HG03280 (cell line): ENCODE results near the gene SMARCA4.
A peak's percentile ranks its signal among the peaks of the same experiment; 100 is the strongest.

Experiments used
- ATAC-seq: cut with Tn5 transposase; IDR thresholded peaks from one replicate; pipeline ENCODE4 v1.9.1; 2021; ENCODE audit warnings: mild to moderate bottlenecking, moderate library complexity; ENCODE audit not compliant: unreplicated experiment

Gene SMARCA4

DNA sequence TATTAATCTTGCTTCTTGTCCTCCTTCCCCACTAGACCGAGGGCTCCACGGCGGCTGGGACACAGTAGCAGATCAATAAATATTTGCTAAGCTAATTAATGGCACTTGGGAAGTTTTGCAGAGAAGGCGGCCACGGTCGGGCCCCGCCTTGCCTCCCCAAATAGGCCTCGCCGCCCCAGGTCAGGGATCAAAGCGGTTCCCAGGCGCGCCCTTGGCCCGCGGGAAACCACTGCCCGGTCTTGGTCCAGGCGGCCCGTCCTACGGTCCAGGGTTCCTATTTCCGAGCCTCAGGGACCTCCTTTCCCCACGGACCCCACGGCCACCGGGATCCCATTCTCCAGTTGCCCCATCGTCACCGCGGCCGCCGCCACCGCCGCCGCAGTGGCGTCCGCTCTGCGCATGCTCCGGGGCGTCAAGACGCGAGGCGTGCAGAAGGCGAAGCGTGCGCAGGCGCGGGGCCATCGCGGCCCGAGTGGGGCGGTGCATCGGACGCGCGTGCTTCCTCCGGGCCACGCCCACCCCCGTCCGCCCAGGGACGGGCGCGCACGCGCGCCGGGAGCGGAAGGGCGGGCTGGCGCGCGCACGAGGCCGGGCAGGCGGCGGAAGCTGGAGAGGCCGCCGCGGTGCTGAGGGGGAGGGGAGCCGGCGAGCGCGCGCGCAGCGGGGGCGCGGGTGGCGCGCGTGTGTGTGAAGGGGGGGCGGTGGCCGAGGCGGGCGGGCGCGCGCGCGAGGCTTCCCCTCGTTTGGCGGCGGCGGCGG, at the start of gene SMARCA4:
Gene SMARCA4 (plus strand): TSS at position 717 of the 759 bp plus-strand sequence. CDS start 23,122 bp downstream, outside the sequence.
- ATAC-seq, result peak; percentile 81

DNA sequence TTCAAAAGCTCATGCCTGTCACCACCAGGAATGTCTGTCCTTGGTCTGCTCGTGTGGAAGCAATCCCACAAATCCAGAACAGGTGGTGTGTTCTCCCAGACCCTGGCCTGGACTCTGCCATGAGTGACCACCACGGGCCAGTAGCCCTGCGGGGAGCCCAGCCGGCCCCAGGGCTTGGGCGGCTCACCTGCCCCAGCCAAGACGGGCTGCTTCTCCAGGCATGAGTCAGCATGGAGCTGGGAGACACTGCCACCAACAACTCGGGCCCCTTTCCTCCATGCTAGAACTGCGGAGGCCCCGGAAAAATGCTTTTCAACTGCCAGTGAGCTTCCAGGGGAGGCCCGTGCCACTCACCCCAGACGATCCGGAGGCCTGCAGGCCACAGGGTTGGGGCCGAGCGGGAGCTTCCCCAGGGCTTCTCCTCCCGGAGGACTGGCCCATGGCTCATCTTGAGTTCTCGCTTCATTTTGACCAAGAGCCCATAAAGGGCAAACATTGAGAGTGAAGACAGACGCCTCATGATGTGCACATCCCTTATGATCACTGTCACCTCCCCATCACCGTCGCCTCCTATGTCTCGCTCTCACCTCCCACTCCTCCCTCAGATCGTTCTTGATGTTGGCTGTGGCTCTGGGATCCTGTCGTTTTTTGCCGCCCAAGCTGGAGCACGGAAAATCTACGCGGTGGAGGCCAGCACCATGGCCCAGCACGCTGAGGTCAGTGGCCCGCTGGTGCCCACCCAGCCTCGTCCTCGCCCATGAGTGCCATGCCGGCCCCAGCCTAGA, 49.1 kb upstream of the SMARCA4 start:
- ATAC-seq, result no peak

DNA sequence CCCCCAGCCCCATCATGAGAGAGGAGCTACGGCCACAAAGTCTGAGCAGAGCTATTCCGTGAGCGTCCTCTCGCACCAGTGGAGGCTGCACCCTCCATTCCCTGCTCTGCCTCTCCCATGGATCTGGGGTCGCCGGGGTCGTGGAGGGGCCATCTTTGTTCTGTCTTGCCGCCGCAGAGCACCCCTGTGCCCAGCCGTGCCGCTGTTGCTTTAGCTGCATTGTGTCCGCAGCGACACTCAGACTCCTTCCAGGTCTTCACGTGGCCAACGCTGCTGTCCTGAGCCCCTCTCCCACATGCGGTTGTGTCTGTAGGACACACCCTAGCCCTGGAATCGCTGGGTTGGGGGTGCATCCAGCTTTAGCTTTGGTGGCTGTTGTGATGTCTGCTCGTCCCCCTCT, 48.2 kb upstream of the SMARCA4 start:
- ATAC-seq, result no peak

GRCh38 chr19:10913716-10914340, 47.0 kb upstream of the SMARCA4 start:
- no peak for ATAC-seq

DNA sequence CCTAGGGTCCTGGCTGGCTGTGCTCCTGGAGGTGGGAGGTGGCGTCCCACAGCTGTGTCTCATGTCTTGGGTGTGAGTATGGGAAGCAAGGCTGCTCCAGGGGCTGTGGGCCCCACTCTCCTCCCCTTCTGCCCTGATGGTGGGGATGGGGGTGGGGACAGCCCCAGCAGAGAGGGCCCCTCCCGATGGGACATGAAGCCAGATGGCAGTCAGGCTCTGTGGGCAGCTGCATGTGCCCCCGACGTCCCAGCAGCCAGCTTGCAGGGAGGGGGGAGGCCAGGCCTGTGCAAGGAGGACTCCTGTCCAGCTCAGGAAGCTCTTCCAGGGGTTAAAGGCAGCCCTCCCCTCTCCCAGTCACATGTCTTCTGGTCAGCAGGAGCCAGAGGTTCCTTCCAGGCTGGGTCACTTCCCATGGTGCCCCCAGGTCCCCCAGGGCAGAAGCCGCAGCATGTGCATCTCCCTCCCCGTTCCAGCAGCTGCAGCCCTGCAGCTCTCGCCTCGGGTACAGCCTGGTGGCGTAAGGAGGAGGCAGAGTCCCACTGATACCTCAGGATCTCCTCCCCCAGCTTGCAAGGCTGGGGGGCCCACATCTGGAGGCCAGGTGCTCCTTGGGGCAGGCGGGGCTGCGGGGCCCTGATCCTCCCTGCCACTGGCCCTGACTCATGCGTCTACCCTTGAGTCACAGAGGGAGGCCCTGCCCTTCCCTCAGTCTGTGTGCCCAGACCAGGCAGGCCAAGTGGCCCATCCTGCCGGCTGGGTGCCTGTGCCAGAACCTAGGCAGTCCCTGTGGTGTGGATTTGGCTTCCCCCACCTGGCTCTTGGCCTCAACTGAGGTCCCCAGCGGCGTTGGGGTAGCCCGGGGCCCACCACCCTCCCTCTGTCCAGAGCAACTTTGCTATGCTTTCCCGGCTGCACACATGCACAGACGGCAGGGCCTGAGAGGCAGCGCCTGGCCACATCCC, 45.4 kb upstream of the SMARCA4 start:
- ATAC-seq, result no peak

- no peak for ATAC-seq
Measured at GRCh38 chr19:10916602-10917001, 44.2 kb upstream of the SMARCA4 start.

GRCh38 chr19:10918359-10918758, 42.5 kb upstream of the SMARCA4 start:
- ATAC-seq, result no peak

- ATAC-seq, result no peak
Measured at GRCh38 chr19:10919352-10920287, 41.2 kb upstream of the SMARCA4 start.

GRCh38 chr19:10920288-10920655, 40.6 kb upstream of the SMARCA4 start:
- ATAC-seq, result no peak

- no peak for ATAC-seq
Measured at GRCh38 chr19:10920781-10921180, 40.0 kb upstream of the SMARCA4 start.

- no peak for ATAC-seq
Measured at GRCh38 chr19:10921199-10921909, 39.5 kb upstream of the SMARCA4 start.

- ATAC-seq, result no peak
Measured at GRCh38 chr19:10921910-10922637, 38.8 kb upstream of the SMARCA4 start.

DNA sequence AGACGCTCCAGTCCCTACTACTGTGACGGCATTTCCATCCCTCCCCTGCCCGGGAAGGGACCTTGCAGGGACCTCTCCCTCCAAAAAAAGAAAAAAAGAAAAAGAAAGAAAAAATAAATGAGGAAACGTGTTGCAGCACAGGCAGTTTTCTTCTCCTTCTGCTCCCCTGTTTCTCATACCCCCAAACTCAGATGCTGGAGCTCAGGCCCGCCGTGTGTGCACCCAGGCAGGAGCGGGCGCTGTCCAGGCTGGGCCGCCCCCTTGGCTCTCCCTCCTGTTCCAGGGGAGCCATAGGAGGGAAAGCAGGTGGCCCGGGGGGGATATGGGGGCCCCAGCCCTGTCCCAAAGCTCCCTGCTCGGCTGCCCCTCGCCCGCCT, 38.2 kb upstream of the SMARCA4 start:
- no peak for ATAC-seq

GRCh38 chr19:10923260-10924112, 37.3 kb upstream of the SMARCA4 start:
- no peak for ATAC-seq

DNA sequence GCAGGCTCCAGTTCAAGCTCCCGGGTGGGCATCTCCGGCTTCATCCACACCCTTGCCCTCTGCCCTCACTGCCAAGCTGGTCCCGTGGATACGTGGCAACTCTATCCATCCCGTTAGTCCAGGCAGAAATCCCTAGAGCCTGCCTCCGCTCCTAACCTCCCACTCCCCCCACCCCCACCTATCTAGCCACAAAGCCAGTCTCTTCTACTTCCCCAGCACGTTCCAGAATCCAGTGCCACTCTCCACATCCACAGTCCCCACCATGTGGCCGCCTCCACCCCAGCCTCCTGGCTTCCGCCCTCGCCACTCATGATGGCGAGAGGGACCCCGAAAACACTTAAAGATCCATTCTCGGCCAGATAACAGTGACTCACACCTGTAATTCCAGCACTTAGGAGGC, 36.2 kb upstream of the SMARCA4 start:
- ATAC-seq, result no peak

DNA sequence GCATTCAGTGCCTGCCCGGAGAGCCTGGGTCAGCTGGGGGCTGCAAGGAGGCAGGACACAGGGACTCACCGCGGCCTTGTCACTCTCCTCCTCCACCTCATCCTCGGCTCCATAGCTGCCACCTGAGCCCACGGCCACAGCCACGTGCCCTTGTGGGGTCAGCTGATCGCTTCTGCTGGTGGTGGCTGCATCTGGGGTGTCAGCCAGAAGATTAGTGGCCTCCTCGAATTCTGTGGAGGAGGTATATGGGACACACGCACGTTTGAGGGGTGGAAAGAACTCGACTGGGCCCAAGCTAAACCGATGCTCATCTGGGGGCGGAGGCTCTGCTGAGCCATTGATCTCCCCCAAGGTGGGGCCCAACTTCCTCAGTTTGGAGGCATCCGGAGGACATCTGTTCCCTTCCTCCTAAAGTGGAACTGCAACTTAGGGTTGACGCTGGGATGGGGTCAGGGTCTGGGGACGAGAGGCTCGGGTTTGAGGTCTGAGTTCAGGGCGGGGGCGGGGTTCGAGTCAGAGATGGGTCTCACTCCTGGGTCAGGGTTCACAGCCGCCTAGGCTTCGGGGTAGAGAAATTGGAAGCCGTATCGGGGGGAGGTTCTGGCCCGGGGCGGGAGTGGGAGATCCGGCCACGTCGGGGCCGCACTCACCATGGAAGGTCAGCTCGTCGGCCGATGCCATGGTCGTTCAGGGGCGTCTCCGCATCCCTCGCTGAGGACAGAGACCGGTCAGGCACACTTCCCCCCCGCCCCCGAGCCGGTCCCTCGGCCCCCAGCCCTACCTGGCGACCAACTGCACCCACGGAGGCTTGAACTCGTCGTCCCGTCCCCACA, 32.9 kb upstream of the SMARCA4 start:
- peak; percentile 3 for ATAC-seq
